Hematopoietic multipotent progenitor cell treated with erythropoietin and hydrocortisone succinate and interleukin-3 and kit ligand, for 4 days (in vitro differentiated cells): ENCODE results near the gene ZGRF1.
A peak's percentile ranks its signal among the peaks of the same experiment; 100 is the strongest.
"Not testable (repeated sequence)": the region's sequence is repeated elsewhere in the genome, so short reads cannot be mapped to it uniquely, and the experiment has no call there.

Experiments
- DNase-seq: peaks from one replicate; pipeline ENCODE4 v3.0.0-alpha.2; 2015

ZGRF1 gene, protein sequence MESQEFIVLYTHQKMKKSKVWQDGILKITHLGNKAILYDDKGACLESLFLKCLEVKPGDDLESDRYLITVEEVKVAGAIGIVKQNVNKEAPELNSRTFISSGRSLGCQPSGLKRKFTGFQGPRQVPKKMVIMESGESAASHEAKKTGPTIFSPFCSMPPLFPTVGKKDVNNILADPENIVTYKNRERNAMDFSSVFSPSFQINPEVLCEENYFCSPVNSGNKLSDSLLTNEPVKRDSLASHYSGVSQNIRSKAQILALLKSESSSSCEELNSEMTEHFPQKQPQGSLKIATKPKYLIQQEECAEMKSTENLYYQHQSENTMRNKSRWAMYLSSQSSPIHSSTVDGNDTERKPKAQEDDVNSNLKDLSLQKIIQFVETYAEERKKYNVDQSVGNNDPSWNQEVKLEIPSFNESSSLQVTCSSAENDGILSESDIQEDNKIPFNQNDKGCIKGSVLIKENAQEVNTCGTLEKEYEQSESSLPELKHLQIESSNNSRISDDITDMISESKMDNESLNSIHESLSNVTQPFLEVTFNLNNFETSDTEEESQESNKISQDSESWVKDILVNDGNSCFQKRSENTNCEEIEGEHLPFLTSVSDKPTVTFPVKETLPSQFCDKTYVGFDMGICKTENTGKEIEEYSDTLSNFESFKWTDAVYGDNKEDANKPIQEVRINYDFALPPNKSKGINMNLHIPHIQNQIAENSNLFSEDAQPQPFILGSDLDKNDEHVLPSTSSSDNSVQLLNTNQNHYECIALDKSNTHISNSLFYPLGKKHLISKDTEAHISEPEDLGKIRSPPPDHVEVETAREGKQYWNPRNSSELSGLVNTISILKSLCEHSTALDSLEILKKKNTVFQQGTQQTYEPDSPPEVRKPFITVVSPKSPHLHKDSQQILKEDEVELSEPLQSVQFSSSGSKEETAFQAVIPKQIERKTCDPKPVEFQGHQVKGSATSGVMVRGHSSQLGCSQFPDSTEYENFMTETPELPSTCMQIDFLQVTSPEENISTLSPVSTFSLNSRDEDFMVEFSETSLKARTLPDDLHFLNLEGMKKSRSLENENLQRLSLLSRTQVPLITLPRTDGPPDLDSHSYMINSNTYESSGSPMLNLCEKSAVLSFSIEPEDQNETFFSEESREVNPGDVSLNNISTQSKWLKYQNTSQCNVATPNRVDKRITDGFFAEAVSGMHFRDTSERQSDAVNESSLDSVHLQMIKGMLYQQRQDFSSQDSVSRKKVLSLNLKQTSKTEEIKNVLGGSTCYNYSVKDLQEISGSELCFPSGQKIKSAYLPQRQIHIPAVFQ (N-terminal part only)

DNA sequence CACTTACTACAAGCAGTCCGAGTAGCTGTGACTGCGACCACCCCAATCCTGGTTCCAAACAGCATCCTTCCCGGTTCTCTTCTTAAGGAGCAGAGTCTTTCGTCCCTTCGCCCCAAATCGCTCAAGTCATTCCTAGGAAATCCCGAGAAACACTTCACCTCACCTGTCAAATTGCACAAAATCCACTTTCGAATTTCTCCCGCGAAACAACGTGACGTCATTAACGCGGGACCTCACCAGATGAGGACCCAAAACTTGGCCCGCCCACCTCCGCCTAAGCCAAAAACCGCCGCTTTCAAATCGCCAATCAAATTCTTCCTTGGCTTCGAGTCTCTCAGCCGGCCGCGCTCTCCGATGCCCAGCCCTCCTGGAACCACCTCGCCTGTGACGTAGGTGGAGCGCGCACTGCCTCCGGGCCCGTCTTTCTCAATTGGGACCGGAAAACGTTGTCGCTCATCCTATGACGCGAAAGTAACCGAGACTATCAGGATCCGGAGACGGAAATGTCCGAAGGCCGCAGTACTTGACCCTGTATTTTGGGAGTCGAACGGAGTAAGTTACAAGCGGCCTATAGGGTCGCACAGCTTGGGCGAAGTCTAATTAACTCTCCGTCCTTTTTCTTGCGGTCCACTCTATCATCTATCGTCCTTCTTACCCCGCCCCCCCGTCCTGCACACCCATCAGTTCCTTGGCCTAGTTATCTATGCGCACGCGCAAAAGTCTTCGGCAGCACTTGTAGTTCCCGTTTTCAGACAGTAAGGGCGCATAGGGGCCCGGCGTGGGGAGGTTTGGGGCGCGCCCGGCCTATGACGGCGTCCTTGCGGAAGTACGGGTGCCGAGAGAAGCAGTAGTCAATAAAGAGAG lies at the start of gene ZGRF1, which contains the start of gene LARP7:
Gene ZGRF1, minus strand, starts transcription at position 222 of the 864 bp plus-strand sequence. CDS start 3,733 bp downstream, outside the sequence.
Gene LARP7, plus strand, starts transcription at position 456 of the 864 bp plus-strand sequence. CDS start 7,527 bp downstream, outside the sequence.
- DNase-seq, result peak; percentile 99

DNA sequence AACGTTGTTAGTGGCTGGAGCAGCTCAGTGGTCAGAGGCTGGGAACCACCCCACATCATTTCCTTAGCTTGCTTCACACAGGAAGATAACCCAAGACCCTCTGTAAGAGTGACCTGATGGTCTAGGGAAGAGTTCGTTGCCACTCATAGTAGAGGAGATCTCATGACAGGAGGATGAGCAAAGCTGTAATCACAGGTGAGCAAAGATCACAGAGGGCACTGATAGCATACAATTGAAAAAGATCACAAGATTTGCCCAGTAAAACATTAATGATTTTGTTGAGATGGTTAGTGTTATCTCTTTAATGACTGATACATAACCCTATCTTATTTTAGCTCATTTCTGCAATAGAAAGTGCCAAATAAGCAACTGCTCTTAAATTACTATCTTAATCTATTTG lies 44.3 kb upstream of the ZGRF1 start:
- no peak for DNase-seq

DNA sequence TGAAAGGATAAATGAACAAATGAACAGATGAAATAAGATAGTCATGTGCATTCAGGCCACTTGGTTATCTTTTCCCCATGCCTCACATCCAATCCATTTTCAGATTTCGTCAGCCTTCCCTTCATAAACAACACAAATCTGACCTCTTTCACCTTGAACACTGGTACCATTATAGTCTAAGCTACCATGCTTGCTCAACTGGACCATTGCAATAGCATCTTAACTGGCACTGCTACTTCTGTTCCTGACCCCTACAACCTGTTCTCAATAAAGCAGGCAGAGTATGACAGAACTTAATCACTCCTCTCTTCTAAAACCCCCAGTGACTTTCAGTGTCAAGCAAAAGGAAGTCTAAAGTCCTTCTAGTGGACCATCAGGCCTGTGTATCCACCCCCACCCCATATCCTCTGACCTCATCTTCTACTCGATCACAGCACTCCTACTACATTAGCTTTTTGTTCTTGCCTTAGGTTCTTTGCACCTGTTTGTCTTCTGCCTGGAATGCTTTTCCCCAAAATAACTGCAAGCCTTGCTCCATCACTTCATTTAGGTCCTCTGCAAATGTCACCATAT lies 40.9 kb upstream of the ZGRF1 start:
- no peak for DNase-seq

DNA sequence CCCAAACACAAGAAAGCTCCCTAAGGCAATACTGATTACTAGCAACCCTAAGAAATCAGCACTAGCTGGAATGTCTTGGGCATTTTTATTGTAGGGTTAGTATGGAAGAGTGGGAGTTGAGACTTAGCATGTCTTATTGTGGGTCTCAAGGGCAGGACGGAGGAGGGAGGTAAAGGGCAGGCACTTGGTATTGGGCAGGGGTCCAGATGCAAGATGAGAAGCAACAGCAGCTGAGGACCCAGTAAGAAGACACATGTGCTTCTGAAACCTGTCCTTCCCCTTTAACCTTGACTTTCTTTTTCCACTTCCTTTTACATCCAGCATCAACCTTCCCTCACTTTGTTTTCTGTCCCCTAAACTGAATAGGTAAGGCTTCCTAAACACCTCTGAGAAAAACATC lies 37.7 kb upstream of the ZGRF1 start:
- DNase-seq, result no peak

DNA sequence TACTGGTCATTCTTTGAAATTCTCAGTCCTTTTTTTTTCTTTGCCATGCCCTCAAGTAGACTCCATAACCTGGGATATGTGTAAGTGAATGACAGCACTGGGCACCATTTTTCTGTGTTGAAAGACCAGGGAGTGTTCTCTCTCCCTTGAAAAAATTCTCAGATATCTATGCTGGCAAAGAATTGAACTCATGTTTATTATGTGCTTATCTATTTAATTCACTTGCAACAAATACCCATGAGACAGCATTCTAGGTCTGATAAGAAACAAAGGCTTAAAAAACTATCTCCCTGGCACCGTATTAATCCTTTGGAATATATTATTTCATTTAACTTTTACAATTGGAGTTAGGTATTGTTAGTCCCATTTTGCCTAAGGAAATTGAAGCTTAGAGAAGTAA lies 37.0 kb upstream of the ZGRF1 start:
- DNase-seq, result peak; percentile 52

DNA sequence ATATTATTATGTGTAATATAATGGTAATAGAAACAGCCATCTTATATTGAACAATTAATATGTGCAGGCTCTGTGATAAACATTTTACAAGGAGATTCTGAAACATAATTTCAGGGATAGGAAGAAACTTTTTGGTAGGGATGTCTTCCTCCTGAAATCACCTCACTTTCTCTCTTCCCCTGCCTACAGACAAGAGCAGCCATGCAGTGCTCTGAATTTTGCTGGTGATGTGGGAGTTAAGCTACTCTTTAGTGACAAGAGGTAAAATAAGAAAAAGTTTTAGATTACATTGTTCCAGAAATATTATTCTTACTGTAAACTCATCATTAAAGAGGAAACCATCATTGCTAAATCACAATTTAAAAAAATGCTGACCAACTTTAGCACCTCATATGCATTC lies 36.4 kb upstream of the ZGRF1 start:
- DNase-seq, result no peak

DNA sequence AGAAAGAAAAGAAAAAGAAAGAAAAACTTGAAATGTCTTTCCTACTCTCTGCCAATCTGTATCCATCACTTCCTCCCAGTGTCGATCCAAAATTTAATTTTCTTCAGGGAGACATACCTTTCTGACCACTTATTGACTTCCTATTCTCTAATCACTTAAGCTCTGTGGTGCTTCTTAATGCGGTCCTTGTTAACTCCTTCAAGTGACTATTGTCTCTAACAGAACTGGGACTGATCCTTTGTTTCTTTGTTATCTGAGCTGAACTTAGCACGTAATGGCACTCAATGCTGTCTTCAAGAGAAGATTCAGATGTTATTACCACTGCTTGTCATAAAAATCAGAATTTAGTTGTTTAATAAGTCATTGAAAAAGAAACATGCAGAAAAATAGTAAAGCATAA lies 31.4 kb upstream of the ZGRF1 start:
- no peak for DNase-seq

DNA sequence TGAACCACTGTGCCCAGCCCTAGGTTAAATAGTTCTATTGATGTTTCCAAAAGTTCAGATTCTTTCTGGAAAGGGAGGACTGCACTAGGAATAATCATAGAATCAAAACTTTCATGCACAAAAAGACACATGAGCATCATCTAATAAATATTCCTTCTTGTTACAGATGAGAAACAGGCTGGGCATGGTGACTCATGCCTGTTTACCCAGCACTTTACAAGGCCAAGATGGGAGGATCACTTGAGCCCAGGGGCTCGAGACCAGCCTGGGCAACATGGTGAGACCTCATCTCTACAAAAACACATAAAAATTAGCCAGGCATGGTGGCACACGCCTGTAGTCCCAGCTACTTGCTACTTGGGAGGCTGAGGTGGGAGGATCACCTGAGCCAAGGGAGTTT lies 27.9 kb upstream of the ZGRF1 start:
- DNase-seq, result no peak

DNA sequence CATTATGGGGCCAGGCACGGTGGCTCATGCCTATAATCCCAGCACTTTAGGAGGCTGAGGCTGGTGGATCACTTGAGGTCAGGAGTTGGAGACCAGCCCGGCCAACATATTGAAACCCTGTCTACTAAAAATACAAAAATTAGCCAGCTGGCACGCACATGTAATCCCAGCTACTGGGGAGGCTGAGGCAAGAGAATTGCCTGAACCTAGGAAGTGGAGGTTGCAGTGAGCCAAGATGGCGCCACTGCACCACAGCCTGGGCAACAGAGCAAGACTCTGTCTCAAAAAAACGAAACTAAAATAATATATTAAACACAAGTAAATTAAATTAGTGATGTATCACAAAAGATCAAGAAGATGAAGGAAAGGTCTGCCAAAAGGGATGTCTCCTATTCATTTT lies 19.4 kb upstream of the ZGRF1 start:
- DNase-seq, result not testable (repeated sequence)

DNA sequence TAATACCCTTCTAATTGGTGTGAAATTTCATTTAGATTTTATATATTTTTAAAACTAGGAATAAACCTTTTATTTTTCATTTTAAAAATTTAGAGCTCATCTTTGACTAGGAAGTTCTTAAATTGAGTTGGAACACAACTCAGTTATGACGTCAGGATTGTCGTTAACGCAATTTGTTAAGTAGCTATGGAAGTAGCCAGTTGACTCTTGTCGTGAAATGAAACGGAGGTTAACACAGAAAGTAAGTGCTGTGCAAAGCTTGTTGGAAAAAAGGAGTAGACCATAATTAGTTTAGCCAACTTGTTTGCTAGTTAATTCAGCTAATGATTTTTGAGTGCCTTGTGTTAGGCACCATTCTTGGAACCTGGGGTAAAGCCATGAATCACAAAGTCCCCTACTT lies 18.6 kb upstream of the ZGRF1 start:
- no peak for DNase-seq

DNA sequence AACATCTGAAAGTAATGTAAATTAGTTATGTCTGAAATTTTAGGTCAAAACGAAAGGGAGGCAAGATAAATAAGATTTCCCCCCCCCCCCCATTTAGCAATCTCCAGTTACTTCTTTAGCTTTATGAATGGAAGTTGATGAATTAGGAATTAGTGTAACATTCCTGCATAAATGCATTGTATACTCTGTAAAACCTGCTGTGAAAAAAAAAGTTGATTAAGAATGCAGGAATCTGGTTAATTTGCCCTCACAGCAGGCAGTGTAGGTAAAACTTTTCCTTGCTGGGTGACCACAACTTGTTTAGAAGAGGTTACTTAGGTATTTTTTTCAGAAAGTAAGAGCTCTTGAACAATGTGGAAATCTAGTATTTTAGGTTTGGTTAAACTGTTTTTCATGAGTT lies 15.5 kb upstream of the ZGRF1 start:
- no peak for DNase-seq

DNA sequence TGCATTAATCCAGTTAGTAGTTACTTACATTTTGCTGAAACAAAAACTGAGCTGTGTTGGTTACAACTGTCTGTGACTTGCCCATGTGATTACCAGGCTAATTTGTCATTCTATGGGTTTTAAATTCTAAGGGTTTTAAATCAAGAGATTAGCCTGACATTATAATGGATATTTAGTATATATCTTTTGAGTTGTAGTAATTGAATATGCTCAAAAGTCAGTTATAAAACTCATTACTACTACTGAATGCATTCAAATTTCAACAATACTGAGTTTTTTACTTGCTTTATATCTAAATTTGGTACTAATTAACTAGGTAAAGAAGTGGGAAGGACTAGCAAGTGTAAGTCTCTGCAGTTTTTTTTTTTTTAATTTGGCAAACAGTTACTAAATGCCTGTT lies 14.9 kb upstream of the ZGRF1 start:
- DNase-seq, result no peak

DNA sequence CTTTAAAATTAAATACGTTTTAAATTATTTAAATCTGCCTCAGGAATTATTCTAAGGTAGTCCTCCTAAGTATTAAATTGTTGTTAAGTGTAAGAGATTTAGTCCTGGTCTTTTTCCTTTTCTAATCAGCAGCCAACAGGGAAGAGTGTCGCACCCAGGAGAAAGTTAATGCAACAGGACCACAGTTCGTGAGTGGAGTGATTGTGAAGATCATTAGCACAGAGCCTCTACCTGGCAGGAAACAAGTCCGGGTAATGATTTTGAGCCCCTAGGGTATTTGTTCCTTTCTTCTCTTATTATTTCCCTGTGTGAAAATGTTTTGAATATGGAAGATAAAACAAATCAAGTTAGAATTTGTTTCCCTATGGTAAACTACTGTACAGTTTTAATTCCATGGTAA lies 13.6 kb upstream of the ZGRF1 start:
- no peak for DNase-seq

DNA sequence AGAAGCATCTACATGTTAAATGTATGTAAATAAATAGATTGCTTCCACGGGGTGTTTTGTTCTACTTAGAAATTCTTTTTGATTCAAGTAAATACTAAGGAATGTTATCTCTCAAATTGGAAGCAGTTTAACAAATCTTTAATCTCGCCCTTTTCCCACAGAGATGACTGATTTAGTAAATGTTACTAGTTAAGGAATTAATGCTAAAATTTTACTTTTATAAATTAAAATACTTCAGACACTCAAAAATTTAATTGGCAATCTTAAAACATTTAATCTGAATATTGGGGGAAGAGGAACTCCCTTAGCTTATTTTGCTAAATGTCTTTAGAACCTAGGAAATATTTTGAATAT lies 12.3 kb upstream of the ZGRF1 start:
- DNase-seq, result no peak

DNA sequence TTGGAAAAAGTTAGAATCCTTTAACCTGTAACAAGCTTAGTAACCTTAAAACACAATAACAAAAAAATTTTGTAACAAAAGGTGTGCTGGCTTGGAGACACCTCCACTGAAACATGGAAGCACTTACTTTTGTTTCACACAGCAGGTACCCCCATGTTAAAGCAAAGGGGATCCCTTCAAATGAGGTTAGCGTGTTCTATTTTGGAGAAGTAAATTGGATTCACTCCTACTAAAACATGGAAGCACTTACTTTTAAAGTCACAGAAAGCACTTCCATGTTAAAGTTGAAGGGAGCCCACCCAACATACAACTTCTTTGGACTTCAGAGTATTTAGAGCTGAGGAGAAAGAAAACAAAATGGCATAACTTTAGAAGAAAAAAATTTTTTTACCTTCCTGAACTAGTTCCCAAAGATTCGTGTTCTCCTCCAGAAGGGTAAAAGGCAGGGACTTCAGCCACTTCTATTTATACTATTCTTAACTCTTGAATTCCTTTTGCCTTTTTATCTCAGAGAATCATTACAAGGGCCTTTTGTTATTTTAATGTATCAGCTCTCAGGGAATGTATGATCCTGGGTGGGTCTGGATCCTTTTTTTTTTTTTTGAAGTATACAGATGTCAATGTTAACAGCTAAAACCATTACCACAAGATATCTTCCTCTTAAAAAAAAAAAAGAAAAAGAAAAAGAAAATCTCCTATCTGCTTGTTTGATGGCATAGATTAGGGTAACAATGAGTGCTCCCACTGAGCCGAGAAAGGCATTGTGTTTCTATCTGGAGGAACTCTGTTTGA lies 11.8 kb upstream of the ZGRF1 start:
- no peak for DNase-seq

DNA sequence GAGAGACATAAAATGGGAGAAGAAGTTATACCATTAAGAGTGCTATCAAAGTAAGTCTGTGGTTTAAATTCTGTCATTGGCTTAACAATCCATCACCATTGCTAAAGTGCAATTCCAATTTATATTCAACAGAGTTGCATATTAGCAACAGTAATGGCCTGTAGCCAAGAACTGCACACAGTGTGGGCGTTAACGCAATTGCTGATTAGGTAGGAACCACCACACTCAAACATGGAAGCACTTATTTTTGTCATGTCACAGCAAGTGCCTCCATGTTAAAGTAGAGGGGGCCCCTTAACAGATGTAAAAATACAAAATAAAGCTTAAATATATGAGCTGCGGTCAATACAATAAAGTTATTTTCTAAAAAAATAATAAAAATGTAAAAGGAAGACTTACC lies 11.1 kb upstream of the ZGRF1 start:
- peak; percentile 34 for DNase-seq

DNA sequence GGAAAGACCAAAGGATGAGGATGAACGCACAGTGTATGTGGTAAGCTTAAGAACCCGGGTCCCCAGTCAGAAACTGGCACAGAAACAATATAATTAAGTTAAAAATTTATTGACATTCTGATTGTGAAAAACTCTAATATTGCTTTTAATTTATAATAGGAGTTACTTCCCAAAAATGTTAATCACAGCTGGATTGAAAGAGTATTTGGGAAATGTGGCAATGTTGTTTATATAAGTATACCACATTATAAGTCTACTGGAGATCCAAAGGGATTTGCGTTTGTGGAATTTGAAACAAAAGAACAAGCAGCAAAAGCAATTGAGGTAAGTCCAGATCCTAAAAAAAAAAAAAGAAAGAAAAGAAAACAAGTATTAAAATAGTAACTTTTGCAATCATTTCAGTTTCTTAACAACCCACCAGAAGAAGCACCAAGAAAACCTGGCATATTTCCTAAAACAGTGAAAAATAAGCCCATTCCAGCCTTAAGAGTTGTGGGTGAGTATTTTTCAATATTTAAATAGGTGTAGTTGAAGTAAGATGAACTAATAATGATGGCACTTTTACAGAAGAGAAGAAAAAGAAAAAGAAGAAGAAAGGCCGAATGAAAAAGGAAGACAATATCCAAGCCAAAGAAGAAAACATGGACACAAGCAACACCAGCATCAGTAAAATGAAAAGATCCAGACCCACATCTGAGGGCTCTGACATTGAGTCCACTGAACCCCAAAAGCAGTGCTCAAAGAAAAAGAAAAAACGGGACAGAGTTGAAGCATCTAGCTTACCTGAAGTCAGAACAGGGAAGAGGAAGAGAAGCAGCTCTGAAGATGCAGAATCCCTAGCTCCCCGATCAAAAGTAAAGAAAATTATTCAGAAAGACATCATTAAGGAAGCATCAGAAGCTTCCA lies 10.2 kb upstream of the ZGRF1 start:
- DNase-seq, result no peak

DNA sequence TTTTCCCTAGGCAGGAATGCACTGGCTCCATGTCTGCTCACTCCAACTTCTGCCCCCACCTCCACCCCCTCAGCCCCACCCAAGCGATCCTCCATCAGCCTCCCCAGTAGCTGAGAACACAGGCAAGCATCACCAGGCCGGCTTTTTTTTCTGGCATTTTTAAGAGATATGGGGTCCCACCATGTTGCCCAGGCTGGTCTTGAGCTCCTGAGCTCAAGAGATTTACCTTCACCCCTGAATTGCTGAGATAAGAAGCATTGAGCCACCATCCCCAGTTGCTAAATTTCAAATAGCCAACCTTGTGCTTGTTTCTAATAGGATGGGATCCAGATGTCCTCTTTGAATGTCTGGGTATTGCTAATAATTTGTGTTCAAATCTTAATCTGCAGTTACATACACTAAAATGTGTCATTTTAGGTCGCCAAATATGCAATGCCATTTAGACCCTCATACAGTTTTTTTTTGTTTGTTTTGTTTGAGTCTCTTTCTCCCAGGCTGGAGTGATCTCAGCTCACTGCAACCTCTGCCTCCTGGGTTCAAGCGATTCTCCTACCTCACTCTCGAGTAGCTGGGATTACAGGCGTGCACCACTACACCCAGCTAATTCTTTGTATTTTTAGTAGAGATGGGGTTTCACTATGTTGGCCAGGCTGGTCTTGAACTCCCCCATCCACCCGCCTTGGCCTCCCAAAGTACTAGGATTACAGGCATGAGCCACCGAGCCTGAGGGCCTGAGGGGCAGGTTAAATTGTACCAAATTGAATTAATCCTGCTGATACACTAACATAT lies 9.0 kb upstream of the ZGRF1 start:
- DNase-seq, result no peak
